ENCODE data around the gene TPGS2.
"Not testable (repeated sequence)": the region's sequence is repeated elsewhere in the genome, so short reads cannot be mapped to it uniquely, and the experiment has no call there.

The TPGS2 gene

DNA sequence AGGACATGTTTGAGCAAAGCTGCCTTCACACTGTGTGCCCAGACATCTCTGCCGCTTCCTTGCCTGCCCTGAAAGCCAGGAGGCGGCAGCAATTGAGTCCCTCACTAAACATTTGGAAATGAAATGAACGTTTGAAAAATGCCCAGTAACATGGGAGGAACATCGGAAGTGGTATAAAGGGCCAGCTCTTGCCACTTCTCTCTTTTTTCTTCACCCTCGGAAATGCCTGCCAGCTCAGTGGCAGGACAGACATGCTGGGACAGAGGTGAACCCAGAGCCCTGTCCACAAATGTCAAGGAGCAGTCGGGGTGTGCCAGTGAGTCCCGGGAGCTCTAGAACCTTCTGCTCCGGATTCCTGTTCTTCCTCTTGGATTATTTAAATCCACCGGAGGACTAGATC lies 46.1 kb downstream of the TPGS2 start:
- no peak for DNase-seq (ENCODE audit: low read depth, low spot score)
- no peak overlapping the region for H3K27ac ChIP-seq

DNA sequence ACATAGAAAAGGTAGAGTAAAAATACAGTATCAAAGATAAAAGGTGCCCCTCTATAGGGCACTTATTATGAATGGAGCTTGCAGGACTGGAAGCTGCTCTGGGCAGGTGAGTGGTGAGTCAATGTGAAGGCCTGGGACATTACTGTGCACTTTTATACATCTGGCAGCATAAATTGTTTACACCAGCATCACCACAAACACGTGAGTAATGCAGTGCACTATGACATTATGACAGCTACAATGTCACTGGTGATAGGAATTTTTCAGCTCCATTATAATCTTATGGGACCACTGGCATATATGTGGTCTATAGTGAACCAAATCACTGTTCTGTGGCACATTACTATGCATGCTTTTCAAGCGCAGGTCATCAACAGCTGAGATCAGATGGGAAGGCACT lies 48.1 kb downstream of the TPGS2 start:
- no peak for DNase-seq (ENCODE audit: low read depth, low spot score)

DNA sequence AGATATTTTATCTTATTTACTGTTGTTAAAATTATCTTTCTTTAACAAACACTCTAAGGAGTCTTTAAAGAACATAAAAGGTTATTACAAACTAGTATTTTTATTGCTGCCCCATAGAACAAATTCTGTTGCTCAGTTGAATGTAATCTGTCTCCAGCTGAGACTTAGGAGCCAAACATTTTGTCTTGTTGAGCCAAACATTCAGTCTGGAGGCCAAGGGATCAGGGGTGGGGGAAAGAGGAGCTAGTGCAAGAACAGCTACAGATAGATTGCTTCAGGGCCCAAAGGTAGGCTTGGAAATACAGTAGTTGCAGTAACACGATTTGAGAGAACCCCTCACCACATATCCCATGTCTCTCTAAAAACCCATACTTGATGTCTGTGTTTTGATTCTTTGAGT lies 51.2 kb downstream of the TPGS2 start:
- H3K27ac ChIP-seq, result no peak overlapping the region
- no peak for DNase-seq (ENCODE audit: low read depth, low spot score)

More for the DNA sequence above, 48.1 kb downstream of the TPGS2 start:
- H3K27ac ChIP-seq, result no peak overlapping the region

DNA sequence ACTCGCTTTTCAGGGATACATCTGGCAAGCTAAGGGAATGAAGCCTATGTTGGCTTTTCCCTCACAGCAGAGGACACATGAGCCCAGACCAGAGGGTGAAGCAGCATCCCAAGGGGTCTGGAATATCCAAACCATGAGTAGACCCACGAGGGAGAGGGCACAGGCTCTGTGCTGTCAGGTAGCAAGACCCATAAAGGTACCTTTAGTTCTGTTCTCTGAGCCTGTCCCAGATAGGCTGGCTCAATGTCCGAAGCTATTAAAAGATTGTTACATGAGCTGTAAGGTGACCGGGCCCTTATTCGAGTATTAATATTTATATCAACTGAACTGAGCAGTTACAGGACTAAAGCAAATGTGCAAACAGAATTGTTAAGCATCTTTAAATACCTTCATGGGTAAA lies 52.2 kb downstream of the TPGS2 start:
- DNase-seq (ENCODE audit: low read depth, low spot score), result no peak
- no peak overlapping the region for H3K27ac ChIP-seq

DNA sequence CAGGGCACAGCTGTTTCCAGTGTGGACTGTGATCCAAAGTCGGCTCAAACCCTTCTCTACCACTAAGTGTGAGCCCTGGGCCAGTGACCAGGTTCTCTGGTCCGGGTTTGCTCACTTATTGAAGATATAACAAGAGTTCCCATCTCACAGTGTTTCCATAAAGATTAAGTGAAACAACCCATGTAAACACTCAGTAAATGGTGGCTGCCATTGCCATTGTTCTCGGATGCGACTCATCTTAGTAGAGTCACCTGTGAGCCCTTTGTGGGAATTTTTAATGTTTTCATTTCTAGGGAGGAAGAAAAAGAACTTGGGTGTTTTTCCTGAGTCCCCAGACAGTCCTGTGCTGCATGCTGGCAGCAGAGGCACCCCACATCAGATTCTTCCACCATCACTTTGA lies 53.4 kb downstream of the TPGS2 start:
- no peak overlapping the region for H3K27ac ChIP-seq
- DNase-seq (ENCODE audit: low read depth, low spot score), result no peak

DNA sequence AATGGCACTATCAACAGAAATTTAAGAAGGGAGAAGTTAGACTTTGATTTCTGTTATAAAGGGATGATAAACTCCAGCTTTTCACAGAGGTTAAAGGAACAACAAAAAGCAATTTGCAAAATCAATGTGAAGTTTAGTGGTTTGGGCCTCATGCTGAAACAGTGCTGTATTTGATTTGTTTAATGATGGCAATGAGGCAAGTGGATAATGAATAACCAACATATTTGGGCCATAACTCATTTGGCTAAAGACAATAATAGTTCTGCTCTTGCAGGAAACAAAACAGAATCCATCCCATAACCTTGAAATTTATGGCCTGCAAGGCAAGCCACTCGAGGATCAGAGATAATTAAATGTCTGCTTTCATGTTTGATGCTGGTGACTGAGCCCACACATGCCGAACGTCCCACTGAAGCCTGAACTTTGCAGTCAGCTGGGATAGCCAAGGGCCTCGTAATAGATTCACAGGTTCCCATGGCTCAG lies 56.5 kb downstream of the TPGS2 start:
- no peak for DNase-seq (ENCODE audit: low read depth, low spot score)
- no peak overlapping the region for H3K27ac ChIP-seq

DNA sequence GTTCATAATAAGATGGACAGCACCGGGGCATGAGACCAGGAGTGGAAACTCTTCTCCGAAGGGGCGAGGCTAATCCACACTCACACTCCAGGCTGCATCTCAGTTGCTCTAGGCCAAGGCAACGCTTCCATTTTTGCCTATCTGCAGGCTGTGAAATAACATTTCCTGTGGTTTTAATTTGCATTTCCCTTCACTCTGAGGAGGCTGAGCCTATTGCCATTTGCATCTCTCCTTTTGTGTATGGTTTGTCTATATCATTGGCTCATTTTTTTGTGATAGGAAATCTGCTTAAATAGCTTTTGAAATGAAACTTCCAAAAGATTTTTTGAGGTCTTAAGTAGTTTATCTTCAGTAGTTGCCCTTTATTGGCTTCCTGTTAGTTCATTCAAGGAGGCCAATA lies 57.6 kb downstream of the TPGS2 start:
- H3K27ac ChIP-seq, result no peak overlapping the region
- no peak for DNase-seq (ENCODE audit: low read depth, low spot score)

DNA sequence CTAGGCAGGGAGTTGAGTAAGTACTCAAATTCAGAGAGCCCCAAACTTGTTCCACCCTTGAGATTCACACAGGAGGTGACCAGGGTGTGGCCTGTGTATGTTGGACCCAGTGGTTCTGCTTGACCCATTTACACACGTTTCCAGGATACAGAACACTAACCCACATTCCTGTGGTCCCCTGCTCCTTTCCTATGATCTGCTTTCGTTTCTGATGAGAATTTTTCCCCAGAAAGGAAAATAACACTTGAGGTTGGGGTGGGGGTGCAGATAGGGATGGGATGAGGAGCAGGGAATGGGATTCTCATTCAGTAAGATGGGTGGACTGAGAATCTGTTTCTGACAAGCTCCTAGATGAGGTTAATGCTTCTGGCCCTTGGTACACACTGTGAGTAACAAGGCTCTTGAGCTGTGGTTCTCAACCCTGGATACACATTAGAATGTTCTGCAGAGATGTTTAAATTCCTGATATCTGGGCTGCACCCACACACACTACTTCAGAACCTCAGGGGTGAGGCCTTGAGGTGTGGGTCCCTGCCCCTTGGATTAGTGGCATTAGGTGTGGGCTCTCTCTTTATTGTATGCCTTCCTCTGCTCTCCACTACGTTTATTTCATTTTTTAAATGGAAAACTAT lies 58.4 kb downstream of the TPGS2 start:
- H3K27ac ChIP-seq, result no peak overlapping the region
- DNase-seq (ENCODE audit: low read depth, low spot score), result no peak

DNA sequence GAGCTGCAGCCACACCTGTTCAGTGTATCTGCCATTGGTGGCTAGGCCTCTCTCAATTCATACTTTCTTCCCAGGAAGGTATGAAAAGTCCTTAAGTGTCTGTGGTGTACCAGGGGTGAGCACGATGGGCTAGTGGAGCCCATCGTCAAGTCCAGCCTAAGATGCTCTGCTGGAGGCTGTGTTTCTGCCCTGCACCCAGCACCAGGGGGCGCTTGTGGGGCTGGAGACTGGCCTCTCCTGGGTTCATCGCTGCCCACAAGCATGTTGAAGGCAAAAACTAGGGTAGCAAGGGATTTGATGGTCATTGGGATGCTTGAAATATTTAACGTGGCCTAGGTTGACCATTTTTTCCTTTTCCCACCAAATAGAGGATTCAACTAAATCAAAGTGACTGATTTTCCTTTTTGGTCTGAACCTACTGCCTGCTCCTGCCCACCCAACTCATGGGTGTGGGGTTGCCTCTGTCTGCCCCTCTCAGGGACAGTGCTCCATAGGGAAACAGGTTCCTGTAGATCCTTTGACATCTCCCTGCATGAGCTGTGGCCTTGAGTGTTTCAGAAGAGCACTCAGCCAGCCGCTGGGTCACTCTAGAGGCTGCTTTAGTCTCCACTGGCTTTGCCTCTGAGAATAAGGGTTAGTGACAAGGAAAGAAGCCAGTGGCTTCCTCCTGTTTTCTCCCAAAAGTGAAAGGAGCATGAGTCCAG lies 59.0 kb downstream of the TPGS2 start:
- no peak overlapping the region for H3K27ac ChIP-seq
- no peak for DNase-seq (ENCODE audit: low read depth, low spot score)

DNA sequence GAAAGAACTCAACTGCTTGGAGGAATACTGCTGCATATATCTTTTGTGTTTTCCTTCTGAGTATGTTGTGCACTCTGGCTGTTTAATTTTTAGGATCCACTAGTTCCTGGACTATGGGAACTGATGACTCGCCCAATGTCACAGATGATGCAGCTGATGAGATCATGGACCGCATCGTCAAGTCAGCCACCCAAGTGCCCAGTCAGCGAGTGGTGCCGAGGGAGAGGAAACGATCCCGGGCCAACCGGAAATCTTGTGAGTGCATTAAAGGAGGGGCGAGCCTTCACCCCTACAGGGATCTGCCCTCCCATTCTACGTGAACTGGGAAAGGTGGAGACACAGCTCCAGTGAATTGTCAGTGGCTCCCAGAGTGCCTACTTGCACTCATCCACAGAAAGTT lies 59.6 kb downstream of the TPGS2 start:
- H3K27ac ChIP-seq, result no peak overlapping the region
- no peak for DNase-seq (ENCODE audit: low read depth, low spot score)

DNA sequence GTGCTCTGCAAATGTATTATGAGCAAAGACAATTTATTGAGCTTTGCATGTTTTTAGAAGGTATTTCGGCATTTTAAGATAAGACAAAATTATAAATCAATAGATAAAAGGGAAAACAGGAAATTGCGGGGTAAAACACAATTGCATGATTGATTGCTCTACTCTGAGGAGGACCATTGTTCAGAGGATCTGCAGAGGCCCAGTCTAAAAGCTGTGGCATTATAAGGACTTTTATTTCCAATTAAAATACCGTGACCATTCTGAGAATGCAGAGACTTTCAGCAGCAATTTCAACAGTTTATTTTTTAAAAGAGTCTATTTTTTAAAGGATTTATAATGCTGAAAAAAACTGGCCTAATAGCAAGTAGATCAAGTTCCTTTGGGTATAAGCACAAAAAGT lies 62.0 kb downstream of the TPGS2 start:
- no peak for DNase-seq (ENCODE audit: low read depth, low spot score)
- H3K27ac ChIP-seq, result no peak overlapping the region

DNA sequence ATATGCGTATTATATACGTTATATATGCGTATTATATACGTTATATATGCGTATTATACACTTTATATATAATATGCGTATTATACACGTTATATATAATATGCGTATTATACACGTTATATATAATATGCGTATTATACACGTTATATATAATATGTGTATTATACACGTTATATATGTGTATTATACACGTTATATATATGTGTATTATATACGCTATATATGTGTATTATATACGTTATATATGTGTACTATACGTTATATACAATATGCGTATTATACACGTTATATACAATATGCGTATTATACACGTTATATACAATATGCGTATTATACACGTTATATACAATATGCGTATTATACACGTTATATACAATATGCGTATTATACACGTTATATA lies 65.8 kb downstream of the TPGS2 start:
- not testable (repeated sequence) for DNase-seq (ENCODE audit: low read depth, low spot score); H3K27ac ChIP-seq

DNA sequence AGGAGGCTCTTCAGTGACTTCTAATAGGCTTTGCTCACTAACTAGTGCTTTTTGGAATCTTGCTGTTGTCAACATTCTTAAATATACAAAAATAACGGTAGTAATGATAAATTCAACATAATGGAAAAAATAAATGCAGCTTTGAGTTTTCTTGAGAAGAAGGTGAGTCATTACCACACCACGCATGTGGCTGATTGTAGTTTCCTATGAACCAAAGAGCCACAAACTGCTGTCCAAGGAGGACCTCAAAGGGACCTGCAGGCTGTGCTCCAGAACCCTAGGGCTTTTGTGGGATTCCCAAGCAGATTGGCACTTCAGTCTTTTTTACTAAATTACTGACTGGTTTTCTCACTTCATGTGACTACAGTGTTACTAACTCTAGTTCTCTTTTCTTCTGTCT lies 66.7 kb downstream of the TPGS2 start:
- no peak overlapping the region for H3K27ac ChIP-seq
- no peak for DNase-seq (ENCODE audit: low read depth, low spot score)

DNA sequence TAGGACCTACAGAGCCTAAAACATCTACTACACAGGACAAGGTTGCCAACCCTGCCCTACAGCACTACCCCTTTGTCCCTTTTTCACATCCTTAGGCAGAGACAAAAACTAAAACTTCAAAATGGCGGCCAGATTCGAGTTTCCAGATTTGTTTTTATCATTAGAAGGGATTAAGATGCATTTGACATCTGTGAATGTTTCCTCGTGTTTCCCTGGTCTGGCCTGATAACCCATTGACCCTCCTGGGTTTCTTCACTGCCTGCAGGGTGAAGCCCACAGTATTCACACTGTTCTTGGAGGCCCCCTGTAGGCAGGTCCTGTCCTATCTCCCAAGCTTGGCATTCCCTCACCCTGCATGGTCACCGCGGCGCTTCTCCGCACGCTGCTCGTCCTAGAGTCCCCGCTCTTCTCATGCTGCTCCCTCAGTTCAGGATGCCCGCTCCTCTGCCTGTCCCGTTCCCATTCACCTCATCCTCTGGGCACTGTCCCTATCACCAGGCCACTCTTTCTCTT lies 67.6 kb downstream of the TPGS2 start:
- no peak for DNase-seq (ENCODE audit: low read depth, low spot score)
- no peak overlapping the region for H3K27ac ChIP-seq

DNA sequence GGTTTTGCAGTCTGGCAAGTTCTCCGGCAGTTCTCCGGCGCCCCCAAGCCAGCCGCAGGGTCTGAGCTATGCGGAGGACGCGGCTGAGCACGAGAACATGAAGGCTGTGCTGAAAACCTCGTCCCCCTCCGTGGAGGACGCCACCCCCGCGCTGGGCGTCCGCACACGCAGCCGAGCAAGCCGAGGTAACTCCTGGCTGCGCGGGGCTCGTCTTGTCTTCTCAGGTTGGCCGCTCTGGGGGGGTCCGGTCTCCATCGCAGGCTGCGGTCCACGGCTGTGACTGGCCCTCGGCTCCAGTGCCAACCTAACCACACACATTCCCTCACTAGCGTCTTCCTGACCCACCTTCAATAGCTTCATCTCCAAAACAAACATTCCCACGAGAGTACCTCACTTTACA lies 68.2 kb downstream of the TPGS2 start:
- DNase-seq (ENCODE audit: low read depth, low spot score), result no peak
- H3K27ac ChIP-seq, result no peak overlapping the region

DNA sequence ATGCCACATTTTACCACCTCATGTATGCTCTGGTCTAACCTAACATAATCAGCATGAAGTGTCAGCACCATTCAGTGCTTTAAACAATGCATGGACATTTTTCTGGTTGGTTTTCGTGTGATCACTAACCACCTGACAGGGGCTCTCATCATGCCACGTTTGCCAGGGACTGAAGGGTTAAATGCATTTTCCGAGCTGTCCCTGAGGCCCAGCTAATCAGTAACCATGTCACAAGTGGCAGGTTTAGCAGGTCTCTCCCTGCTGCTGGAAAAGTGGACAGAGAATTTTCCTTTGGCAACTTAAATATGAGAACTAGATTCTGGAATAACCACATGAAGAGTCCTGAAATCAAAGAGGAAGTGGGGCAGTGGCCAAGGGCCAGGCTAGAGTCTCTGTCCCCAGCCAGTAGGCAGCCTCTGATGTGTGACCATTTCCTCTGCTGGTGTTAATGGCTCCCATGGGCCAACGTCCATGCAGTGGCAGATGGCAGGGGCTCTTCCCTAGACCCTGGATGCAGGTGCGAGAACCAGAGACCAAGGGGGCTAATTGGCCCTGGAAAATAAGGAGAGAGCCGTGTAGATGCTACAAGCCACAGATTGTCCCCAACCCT lies 69.5 kb downstream of the TPGS2 start:
- DNase-seq (ENCODE audit: low read depth, low spot score), result no peak
- no peak overlapping the region for H3K27ac ChIP-seq

DNA sequence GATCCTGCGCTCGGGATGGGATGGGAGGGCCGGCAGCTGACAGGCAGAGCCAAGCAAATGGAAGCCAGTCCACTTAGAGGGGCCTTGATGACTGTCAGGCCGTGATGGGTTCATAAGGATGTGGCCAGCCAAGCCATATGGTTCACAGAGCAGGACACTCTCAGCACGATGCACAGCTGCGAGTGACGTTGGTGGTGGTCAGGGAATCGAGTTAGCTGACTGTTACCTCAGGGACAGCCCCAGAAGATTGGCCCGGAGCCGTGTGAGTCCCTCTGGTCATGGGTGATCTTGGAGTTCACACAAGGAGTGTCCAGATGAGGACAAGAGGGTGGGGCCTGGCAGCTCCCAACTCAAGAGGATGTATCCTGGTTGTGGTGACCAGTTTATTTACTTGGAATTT lies 70.2 kb downstream of the TPGS2 start:
- DNase-seq (ENCODE audit: low read depth, low spot score), result no peak
- no peak overlapping the region for H3K27ac ChIP-seq

DNA sequence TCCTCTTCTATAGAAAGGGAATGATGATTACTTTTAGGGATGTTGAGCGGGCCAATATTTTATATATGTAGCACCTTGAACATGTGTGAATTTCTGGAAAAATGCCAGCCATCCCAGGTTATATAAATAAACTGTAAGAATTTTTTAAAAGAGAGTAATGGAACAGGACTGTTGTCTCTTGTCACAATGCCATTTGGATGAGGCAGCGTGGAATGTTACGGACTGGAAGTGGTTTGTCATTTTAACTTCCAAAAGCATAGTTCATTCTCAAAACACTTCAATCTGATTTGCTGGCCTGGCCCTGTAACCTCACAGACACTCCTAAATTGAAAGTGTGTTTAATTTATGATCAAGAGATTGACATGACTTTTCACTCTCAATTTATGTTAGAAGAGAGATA lies 70.8 kb downstream of the TPGS2 start:
- H3K27ac ChIP-seq, result no peak overlapping the region
- DNase-seq (ENCODE audit: low read depth, low spot score), result no peak

DNA sequence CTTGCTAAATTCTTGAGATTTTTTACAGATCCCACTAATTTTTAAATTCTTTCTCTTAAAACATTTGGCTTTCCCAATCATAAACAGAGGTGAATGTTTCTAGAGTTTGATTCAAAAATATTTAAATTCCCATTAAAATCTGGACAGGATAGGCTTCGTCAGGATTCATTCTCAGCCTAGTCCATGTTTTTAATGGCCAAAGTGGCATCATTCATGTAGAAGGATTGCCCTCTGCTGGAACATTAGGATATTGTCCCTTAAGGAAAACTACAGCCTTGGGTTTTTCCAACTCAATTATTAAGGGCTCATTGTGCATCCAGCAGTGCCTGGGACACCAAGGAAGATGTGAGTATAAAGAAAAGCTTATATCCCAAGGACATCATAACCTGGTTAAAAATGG lies 71.7 kb downstream of the TPGS2 start:
- peak overlapping the region; percentile 44 for H3K27ac ChIP-seq
- DNase-seq (ENCODE audit: low read depth, low spot score), result no peak

DNA sequence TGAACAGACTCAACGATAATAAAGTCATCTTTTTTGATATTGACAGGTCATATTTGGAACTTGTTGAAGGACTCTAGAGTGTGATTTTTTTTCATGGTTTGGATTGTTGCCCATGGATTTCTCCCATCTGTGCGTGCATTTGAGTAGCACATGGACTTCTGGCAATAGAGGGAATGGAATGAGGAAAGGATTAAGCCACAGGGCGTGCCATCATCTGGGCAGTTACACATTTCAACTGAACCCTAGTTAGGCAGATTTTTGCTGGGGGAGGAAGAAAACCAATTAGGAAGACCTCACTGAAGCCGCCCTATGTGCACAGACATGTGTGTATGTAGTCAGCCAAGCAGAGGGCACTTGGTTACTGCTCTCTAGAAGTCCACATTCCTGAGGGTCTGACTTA lies 72.6 kb downstream of the TPGS2 start:
- peak overlapping the region; percentile 44 for H3K27ac ChIP-seq
- DNase-seq (ENCODE audit: low read depth, low spot score), result no peak

Measured in epithelial cell of prostate (primary cell).